PC-3 (cell line): ENCODE results near the gene COL4A1. TPM values are rescaled to one million over a fixed set of nuclear protein-coding genes. Genes with fewer than 3 reads are reported as not detected.

Experiments
- ATAC-seq: fragments of 200-7000 bp; cut with Tn5 transposase; 2 replicates; pipeline ENCODE4 v1.9.1; 2020; ENCODE audit warnings: mild to moderate bottlenecking, moderate library complexity
- BruUV-seq: library from RNA; stranded (reverse); fragments of 400-500 nt; replicated peaks from 2 replicates; lab custom pipeline; 2021; lab: Mats Ljungman, UMichigan
- CTCF ChIA-PET: fragments of 300-600 bp; sonication (Branson Sonifier 250); formaldehyde crosslinking; loops from one replicate; lab custom pipeline; 2022; ENCODE audit warnings: antibody characterized with exemption; lab: Charles Lee
- POLR2A ChIA-PET: fragments of 300-600 bp; sonication (Branson Sonifier 250); formaldehyde crosslinking; loops from one replicate; lab custom pipeline; 2022; ENCODE audit warnings: antibody characterized with exemption; ENCODE audit not compliant: unreplicated experiment; lab: Charles Lee
- DNase-seq: peaks from one replicate; pipeline ENCODE4 v3.0.0-alpha.2; 2015
- H2AFZ ChIP-seq: fragments of 300-600 bp; sonication (generic); 2 replicates; pipeline ENCODE4 v1.6.0; 2016; ENCODE audit warnings: antibody characterized with exemption, low read length
- H3F3A ChIP-seq: fragments of 300-600 bp; sonication (generic); one replicate; pipeline ENCODE4 v1.6.0; 2017; ENCODE audit warnings: antibody characterized with exemption, low read length, control low read depth, mild to moderate bottlenecking; ENCODE audit not compliant: unreplicated experiment
- H3K27ac ChIP-seq: fragments of 300-600 bp; sonication (generic); 2 replicates; pipeline ENCODE4 v1.5.1; 2016; ENCODE audit warnings: mild to moderate bottlenecking, low read length
- H3K27me3 ChIP-seq: fragments of 300-600 bp; sonication (generic); 2 replicates; pipeline ENCODE4 v1.6.1; 2016; ENCODE audit warnings: low read length, mixed read lengths
- H3K36me3 ChIP-seq: fragments of 300-600 bp; sonication (generic); 2 replicates; pipeline ENCODE4 v1.6.1; 2016; ENCODE audit warnings: low read depth, mixed run types, low read length, mixed read lengths
- H3K4me1 ChIP-seq: fragments of 300-600 bp; sonication (generic); 2 replicates; pipeline ENCODE4 v1.5.1; 2016; ENCODE audit warnings: low read length; ENCODE audit not compliant: insufficient read depth
- H3K4me2 ChIP-seq: fragments of 300-600 bp; sonication (generic); 2 replicates; pipeline ENCODE4 v1.6.0; 2016; ENCODE audit warnings: low read length
- H3K4me3 ChIP-seq: fragments of 300-600 bp; sonication (generic); 2 replicates; pipeline ENCODE4 v1.5.1; 2016; ENCODE audit warnings: mild to moderate bottlenecking, low read length, mixed read lengths
- H3K79me2 ChIP-seq: fragments of 300-600 bp; sonication (generic); 2 replicates; pipeline ENCODE4 v1.6.1; 2017; ENCODE audit warnings: low read length, mixed read lengths
- H3K9ac ChIP-seq: fragments of 300-600 bp; sonication (generic); 2 replicates; pipeline ENCODE4 v1.6.0; 2016; ENCODE audit warnings: mild to moderate bottlenecking, low read length
- H3K9me2 ChIP-seq: fragments of 300-600 bp; sonication (generic); replicated peaks from 2 replicates; pipeline ENCODE4 v1.6.1; 2016; ENCODE audit warnings: mixed run types, low read length, mixed read lengths
- H3K9me3 ChIP-seq: fragments of 300-600 bp; sonication (generic); 2 replicates; pipeline ENCODE4 v1.6.1; 2016; ENCODE audit warnings: low read length, mixed read lengths
- H4K20me1 ChIP-seq: fragments of 300-600 bp; sonication (generic); 2 replicates; pipeline ENCODE4 v1.6.1; 2016; ENCODE audit warnings: low read length, mixed read lengths
- CTCF ChIP-seq: fragments of 300-600 bp; sonication (generic); conservative IDR thresholded peaks from 2 replicates; pipeline ENCODE4 v1.5.1; 2017; ENCODE audit warnings: antibody characterized with exemption, low read depth, mild to moderate bottlenecking, low read length
- EZH2 ChIP-seq: fragments of 300-600 bp; sonication (generic); IDR thresholded peaks from one replicate; pipeline ENCODE4 v1.6.1; 2017; ENCODE audit warnings: antibody characterized with exemption, mild to moderate bottlenecking, low read length; ENCODE audit not compliant: unreplicated experiment
- EZH2phosphoT487 ChIP-seq: fragments of 300-600 bp; sonication (generic); IDR thresholded peaks from 2 replicates; pipeline ENCODE4 v1.6.1; 2018; ENCODE audit warnings: mild to moderate bottlenecking, antibody characterized with exemption, low read length, borderline replicate concordance
- intact Hi-C: fragments of 100-400 bp; cut with micrococcal nuclease; formaldehyde crosslinking; loops from 2 replicates; pipeline ENCODE4 v1.9.0; 2023
- total RNA-seq: library from RNA; depleted of rRNA; stranded (reverse); fragments of >200 nt; gene quantifications from 2 replicates; pipeline ENCODE4 v1.2.3, GENCODE V29; 2014

COL4A1 gene
- total RNA-seq, 1 experiment from 2014 or later, result 48.7 TPM

GRCh38 chr13:110237875-110238817 lies 68.8 kb downstream of the COL4A1 start:
- peaks cover 5% of the 10 kb centered on the region; the same call in 1 of the 2 replicates for H3K4me1 ChIP-seq
- DNase-seq (no peak), ATAC-seq (no peak)
- no peak for TF ChIP-seq EZH2phosphoT487
- TF ChIP-seq EZH2, result no peak
- no peak for TF ChIP-seq CTCF
- H3K4me2 ChIP-seq, result no peak overlapping the region
- no peaks in the 10 kb centered on the region for H3K9me2 ChIP-seq
- no peak overlapping the region for H3K4me3 ChIP-seq
- H3K27ac ChIP-seq, result no peak overlapping the region
- H2AFZ ChIP-seq, result no peak overlapping the region
- no peaks in the 10 kb centered on the region for H3K9me3 ChIP-seq
- intact Hi-C loops, result no loop called here
- H3F3A ChIP-seq, result no peaks in the 10 kb centered on the region
- H3K36me3 ChIP-seq, result no peaks in the 10 kb centered on the region
- no TSS peak for BruUV-seq
- no peak overlapping the region for H3K9ac ChIP-seq
- ChIA-PET CTCF (no interaction called here), POLR2A (no interaction called here)
- no peaks in the 10 kb centered on the region for H3K79me2 ChIP-seq
- no peaks in the 10 kb centered on the region for H4K20me1 ChIP-seq
- H3K27me3 ChIP-seq, result no peaks in the 10 kb centered on the region

- no peaks in the 10 kb centered on the region for H3F3A ChIP-seq
- no peak for ATAC-seq
These were observed 70.1 kb downstream of the COL4A1 start for GRCh38 chr13:110236831-110237261.

More at GRCh38 chr13:110236831-110237261, 70.1 kb downstream of the COL4A1 start:
- Histone ChIP-seq H3K9ac (no peak overlapping the region), H3K27me3 (no peaks in the 10 kb centered on the region), H4K20me1 (no peaks in the 10 kb centered on the region), H3K9me3 (no peaks in the 10 kb centered on the region), H3K4me1 (peaks cover 12% of the 10 kb centered on the region), H3K27ac (no peak overlapping the region), H3K4me2 (no peak overlapping the region), H2AFZ (no peak overlapping the region), H3K9me2 (no peaks in the 10 kb centered on the region), H3K4me3 (no peak overlapping the region), H3K79me2 (no peaks in the 10 kb centered on the region), H3K36me3 (no peaks in the 10 kb centered on the region)
- intact Hi-C loops, result no loop called here
- no TSS peak for BruUV-seq
- ChIA-PET CTCF (no interaction called here), POLR2A (no interaction called here)
- TF ChIP-seq EZH2, result no peak
- no peak for TF ChIP-seq CTCF
- TF ChIP-seq EZH2phosphoT487, result no peak
- DNase-seq, result no peak
